SK-N-SH treated with all-trans-retinoic acid at 6 μM for 48 hours (cell line): Measurements from ENCODE around the gene ZNF385C.

Experiments used
- ATAC-seq: fragments of 200-7000 bp; cut with Tn5 transposase; 3 replicates; pipeline ENCODE4 v1.9.1; 2020; ENCODE audit warnings: mild to moderate bottlenecking, moderate library complexity
- ARNTL ChIP-seq: fragments of 450-650 bp; formaldehyde crosslinking; IDR thresholded peaks from 2 replicates; pipeline ENCODE4 v1.5.0; 2020; ENCODE audit warnings: low read depth, mild to moderate bottlenecking, moderate library complexity, borderline replicate concordance
- BACH2 ChIP-seq: fragments of 250-450 bp; sonication (Bioruptor Pico); IDR thresholded peaks from 2 replicates; pipeline ENCODE4 v1.9.0; 2021; ENCODE audit warnings: mild to moderate bottlenecking, borderline replicate concordance
- CREB5 ChIP-seq: fragments of 250-450 bp; sonication (Bioruptor Pico); IDR thresholded peaks from 2 replicates; pipeline ENCODE4 v1.5.1; 2020; ENCODE audit warnings: low read depth, mild to moderate bottlenecking, moderate library complexity
- CSDC2 ChIP-seq: fragments of 250-450 bp; sonication (Bioruptor Pico); IDR thresholded peaks from 2 replicates; pipeline ENCODE4 v1.5.0; 2020; ENCODE audit warnings: mild to moderate bottlenecking, moderate library complexity
- CSRNP3 ChIP-seq: fragments of 250-450 bp; sonication (Bioruptor Pico); IDR thresholded peaks from 2 replicates; pipeline ENCODE4 v1.5.1; 2021; ENCODE audit warnings: mild to moderate bottlenecking, moderate library complexity
- ISL1 ChIP-seq: fragments of 250-450 bp; sonication (Bioruptor Pico); IDR thresholded peaks from 2 replicates; pipeline ENCODE4 v2.1.2; 2022; ENCODE audit warnings: mild to moderate bottlenecking, moderate library complexity
- OSR1 ChIP-seq: fragments of 250-450 bp; sonication (Bioruptor Pico); IDR thresholded peaks from 2 replicates; pipeline ENCODE4 v1.8.0; 2022; ENCODE audit warnings: moderate library complexity, mild to moderate bottlenecking, inconsistent platforms
- PATZ1 ChIP-seq: fragments of 250-450 bp; sonication (Bioruptor Pico); IDR thresholded peaks from 2 replicates; pipeline ENCODE4 v1.8.0; 2020; ENCODE audit warnings: mild to moderate bottlenecking, moderate library complexity, borderline replicate concordance
- PPARA ChIP-seq: fragments of 250-450 bp; sonication (Bioruptor Pico); IDR thresholded peaks from 2 replicates; pipeline ENCODE4 v1.5.0; 2020; ENCODE audit warnings: mild to moderate bottlenecking, borderline replicate concordance
- SNAI2 ChIP-seq: fragments of 250-450 bp; sonication (Bioruptor Pico); IDR thresholded peaks from 2 replicates; pipeline ENCODE4 v1.5.0; 2020; ENCODE audit warnings: mild to moderate bottlenecking, moderate library complexity
- TCF4 ChIP-seq: fragments of 250-450 bp; sonication (Bioruptor Pico); IDR thresholded peaks from 2 replicates; pipeline ENCODE4 v1.8.0; 2021; ENCODE audit warnings: mild to moderate bottlenecking, moderate library complexity, borderline replicate concordance
- TOX ChIP-seq: fragments of 250-450 bp; sonication (Bioruptor Pico); IDR thresholded peaks from 2 replicates; pipeline ENCODE4 v1.8.0; 2021; ENCODE audit warnings: mild to moderate bottlenecking, moderate library complexity, borderline replicate concordance
- TSHZ2 ChIP-seq: fragments of 250-450 bp; sonication (Bioruptor Pico); IDR thresholded peaks from 2 replicates; pipeline ENCODE4 v1.5.0; 2020; ENCODE audit warnings: mild to moderate bottlenecking, moderate library complexity
- ZC3H10 ChIP-seq: fragments of 250-450 bp; sonication (Bioruptor Pico); IDR thresholded peaks from 2 replicates; pipeline ENCODE4 v1.5.1; 2021; ENCODE audit warnings: mild to moderate bottlenecking, moderate library complexity
- ZNF565 ChIP-seq: fragments of 450-650 bp; formaldehyde crosslinking; conservative IDR thresholded peaks from 2 replicates; pipeline ENCODE4 v1.5.0; 2020; ENCODE audit warnings: low read depth, mild to moderate bottlenecking, moderate library complexity
- ZNF70 ChIP-seq: fragments of 450-650 bp; formaldehyde crosslinking; IDR thresholded peaks from 2 replicates; pipeline ENCODE4 v1.5.0; 2020; ENCODE audit warnings: mild to moderate bottlenecking, moderate library complexity
- ZNF8 ChIP-seq: fragments of 450-650 bp; formaldehyde crosslinking; IDR thresholded peaks from 2 replicates; pipeline ENCODE4 v1.5.0; 2020; ENCODE audit warnings: mild to moderate bottlenecking, moderate library complexity

Gene ZNF385C

GRCh38 chr17:42049834-42050392 is 48.4 kb downstream of the ZNF385C start (continued):
- no peak for TF ChIP-seq TSHZ2 (CRISPR knock-in tag)

GRCh38 chr17:42047343-42047742 is 50.9 kb downstream of the ZNF385C start:
- ATAC-seq, result no peak
- no peak for TF ChIP-seq CREB5 (CRISPR knock-in tag)

- no peak for ATAC-seq
- TF ChIP-seq ARNTL, result no peak
- no peak for TF ChIP-seq PATZ1
- TF ChIP-seq CREB5 (CRISPR knock-in tag), result no peak
Measured at GRCh38 chr17:42045719-42046118, 52.6 kb downstream of the ZNF385C start.

- no peak for ATAC-seq
- TF ChIP-seq ZC3H10 (CRISPR knock-in tag) (no peak), CSRNP3 (CRISPR knock-in tag) (no peak), BACH2 (CRISPR knock-in tag) (no peak), PATZ1 (no peak), OSR1 (CRISPR knock-in tag) (no peak)
Measured at GRCh38 chr17:42042598-42043319, 55.5 kb downstream of the ZNF385C start.

GRCh38 chr17:42041619-42042018 is 56.7 kb downstream of the ZNF385C start:
- ATAC-seq, result no peak
- no peak for TF ChIP-seq ZNF8 (CRISPR knock-in tag)
- no peak for TF ChIP-seq SNAI2 (CRISPR knock-in tag)
- TF ChIP-seq ZNF70 (CRISPR knock-in tag), result no peak
- no peak for TF ChIP-seq PPARA (CRISPR knock-in tag)
- TF ChIP-seq ARNTL, result no peak
- TF ChIP-seq ISL1, result no peak
- TF ChIP-seq ZNF565 (CRISPR knock-in tag), result no peak
- TF ChIP-seq OSR1 (CRISPR knock-in tag), result no peak
- no peak for TF ChIP-seq TCF4 (CRISPR knock-in tag)
- no peak for TF ChIP-seq CSRNP3 (CRISPR knock-in tag)
- TF ChIP-seq BACH2 (CRISPR knock-in tag), result no peak
- no peak for TF ChIP-seq TOX (CRISPR knock-in tag)
- TF ChIP-seq CSDC2 (CRISPR knock-in tag), result no peak
